Right ventricle myocardium inferior (tissue), 1 donor: ENCODE measurements around the gene CYP4Z1. TPM values are rescaled to one million over a fixed set of nuclear protein-coding genes. Genes with fewer than 3 reads are reported as not detected.
"Not testable (repeated sequence)": the region's sequence is repeated elsewhere in the genome, so short reads cannot be mapped to it uniquely, and the experiment has no call there.

Experiments
- ATAC-seq: fragments of 200-7000 bp; cut with Tn5 transposase; one replicate; pipeline ENCODE4 v1.9.1; 2020; ENCODE audit warnings: mild to moderate bottlenecking, moderate library complexity
- DNase-seq: peaks from one replicate; pipeline ENCODE4 v3.0.0; 2021; ENCODE audit errors: missing footprints
- intact Hi-C: fragments of 100-400 bp; cut with DNase I; formaldehyde crosslinking; loops from one replicate; pipeline ENCODE4 v1.11.0; 2022
- total RNA-seq: library from RNA; stranded (reverse); fragmentation: NEBNext Ultra II Directional; extraction: Animal tissue kit (Norgen Biotek cat#: 25700); gene quantifications from one replicate; pipeline ENCODE4 v1.2.1, GENCODE V29; 2021
- donor health status: DM: no; HTN: yes; CAD: no; lungs with severe emphysema.

Gene CYP4Z1
- total RNA-seq, 1 donor from 2014 or later = 0.97 TPM

DNA sequence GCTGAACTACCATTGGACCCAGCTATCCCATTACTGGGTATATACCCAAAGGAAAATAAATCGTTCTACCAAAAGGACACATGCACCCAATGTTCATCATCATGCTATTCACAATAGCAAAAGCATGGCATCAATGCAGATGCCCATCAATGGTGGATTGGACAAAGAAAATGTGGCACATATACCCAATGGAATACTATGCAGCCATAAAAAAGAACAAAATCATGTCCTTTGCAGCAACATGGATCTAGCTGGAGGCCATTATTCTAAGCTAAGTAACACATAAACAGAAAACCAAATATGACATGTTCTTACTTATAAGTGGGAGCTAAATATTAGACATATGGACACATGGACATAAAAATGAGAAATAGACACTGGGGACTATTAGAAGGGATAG lies 54.0 kb downstream of the CYP4Z1 start:
- intact Hi-C loops, ATAC-seq, DNase-seq: not testable (repeated sequence)

DNA sequence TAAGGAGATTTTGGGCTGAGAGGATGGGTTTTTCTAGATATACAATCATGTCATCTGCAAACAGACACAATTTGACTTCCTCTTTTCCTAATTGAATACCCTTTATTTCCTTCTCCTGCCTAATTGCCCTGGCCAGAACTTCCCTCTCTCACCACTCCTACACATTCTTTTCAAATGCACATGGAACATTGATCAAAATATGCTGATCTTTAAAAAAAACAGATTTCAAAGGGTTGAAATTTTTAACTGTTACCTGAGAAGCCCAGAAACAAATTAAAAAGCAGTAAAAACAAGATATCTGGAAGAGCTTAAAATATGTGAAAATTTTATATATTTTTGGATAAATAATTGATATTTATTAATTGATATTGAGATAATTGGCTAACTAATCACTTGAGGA lies 57.8 kb downstream of the CYP4Z1 start:
- ATAC-seq, intact Hi-C loops, DNase-seq: not testable (repeated sequence)

DNA sequence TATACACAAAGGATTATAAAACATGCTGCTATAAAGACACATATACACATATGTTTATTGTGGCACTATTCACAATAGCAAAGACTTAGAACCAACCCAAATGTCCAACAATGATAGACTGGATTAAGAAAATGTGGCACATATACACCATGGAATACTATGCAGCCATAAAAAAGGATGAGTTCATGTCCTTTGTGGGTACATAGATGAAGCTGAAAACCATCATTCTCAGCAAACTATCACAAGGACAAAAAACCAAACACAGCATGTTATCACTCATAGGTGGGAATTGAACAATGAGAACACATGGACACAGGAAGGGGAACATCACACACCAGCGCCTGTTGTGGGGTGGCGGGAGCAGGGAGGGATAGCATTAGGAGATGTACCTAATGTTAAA lies 60.0 kb downstream of the CYP4Z1 start:
- DNase-seq, intact Hi-C loops, ATAC-seq: not testable (repeated sequence)

DNA sequence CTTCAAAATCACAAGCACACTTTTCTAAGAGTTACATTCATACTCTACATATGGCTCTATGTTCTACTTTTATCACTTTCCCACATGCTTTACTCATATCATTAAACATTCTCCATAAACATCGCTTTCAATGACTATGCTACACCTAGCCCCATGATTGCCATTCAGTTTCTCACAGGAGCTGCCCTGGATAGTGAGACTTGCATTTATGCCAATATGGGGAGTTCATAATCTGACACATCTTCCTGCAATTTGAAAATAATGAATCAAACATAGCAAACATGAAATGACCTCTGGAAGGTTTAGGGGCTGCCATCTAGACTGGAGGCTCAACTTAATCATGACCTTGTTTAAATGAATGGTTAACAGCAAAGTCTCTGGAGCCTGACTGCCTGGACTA lies 61.2 kb downstream of the CYP4Z1 start:
- intact Hi-C loops = no loop called here
- DNase-seq (no peak), ATAC-seq (no peak)

DNA sequence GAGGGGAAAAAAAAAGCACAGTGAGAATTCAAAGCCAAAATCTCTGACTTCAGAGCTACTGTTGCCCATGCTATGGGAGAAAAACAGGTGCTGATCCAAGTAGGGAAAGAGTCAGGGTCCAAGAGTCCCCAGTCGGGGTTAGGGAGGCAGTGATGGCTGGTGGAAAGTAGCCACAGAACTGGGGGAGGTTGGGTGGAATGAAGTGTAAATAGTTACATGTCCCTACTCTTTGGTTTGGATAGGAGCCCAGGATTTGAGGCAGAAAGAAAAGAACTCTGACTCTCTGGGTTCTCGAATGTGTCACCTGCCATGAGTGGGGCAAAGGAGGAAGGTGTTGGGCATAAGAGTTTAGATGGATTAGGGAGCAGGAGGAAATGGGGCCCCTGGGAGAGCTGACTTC lies 61.8 kb downstream of the CYP4Z1 start:
- DNase-seq, ATAC-seq, intact Hi-C loops: not testable (repeated sequence)

DNA sequence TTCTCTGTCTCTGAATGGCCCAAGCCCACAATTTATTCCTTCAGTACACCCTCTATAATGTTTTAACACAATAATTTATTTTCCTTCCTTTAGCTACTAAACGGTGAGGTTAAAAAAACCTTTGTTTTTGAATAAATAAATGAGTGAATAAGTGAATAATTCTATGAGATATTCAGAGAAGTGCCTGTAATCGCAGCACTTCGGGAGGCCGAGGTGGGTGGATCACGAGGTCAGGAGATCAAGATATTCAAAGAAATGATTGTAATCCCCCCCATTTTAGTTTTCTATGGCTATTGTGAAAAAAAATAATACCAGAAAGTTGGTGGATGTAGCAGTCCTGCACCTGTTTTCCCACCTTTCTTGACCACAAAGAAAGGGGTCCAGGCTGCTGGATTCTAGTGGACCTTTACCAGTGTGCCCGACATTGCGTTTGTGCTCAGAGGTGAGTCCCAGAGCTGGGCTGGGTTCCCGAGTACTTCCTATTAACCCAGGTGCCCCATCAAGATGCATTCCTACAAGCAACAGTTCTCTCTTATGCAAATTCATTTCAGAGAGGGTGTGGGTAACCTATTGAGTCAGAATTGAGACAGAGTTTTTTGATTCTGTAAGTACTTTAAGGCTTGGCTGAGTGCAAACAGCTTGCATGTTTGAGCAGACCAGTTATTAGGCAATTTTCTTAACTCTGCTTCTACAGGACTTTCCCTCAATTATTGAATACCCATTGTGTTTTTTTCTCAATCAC lies 62.6 kb downstream of the CYP4Z1 start:
- ATAC-seq, DNase-seq, intact Hi-C loops: not testable (repeated sequence)

DNA sequence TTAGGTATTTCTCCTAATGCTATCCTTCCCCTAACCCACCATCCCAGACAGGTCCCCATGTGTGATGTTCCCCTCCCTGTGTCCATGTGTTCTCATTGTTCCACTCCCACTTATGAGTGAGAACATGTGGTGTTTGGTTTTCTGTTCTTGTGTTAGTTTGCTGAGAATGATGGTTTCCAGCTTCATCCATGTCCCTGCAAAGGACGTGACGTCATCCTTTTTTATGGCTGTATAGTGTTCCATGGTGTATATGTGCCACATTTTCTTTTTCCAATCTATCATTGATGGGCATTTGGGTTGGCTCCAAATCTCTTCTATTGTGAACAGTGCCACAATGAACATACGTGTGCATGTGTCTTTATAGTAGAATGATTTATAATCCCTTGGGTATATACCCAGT lies 65.6 kb downstream of the CYP4Z1 start:
- intact Hi-C loops = not testable (repeated sequence)

DNA sequence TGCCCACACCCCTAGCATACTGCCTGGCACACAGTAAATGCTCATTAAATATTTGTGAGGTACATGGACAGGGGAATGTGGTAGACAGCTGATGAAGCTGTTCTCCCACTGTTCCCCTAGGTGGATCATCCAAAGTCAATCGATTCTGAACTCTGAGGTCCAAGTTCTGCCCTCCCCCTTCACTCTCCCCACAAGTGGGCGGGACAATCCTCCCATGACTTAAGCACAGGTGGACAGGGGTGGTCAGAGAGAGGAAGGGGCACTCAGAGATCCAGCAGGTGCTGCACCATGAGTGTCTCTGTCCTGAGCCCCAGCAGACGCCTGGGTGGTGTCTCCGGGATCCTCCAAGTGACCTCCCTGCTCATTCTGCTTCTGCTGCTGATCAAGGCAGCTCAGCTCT lies 70.2 kb downstream of the CYP4Z1 start, which contains the start of gene CYP4A22:
Gene CYP4A22, plus strand, starts transcription at position 244 of the 400 bp plus-strand sequence. Its CDS starts 45 bp downstream, at position 289.
- intact Hi-C loops = no loop called here
- DNase-seq (no peak), ATAC-seq (no peak)

More for the DNA sequence above, 65.6 kb downstream of the CYP4Z1 start:
- not testable (repeated sequence) for ATAC-seq, DNase-seq

DNA sequence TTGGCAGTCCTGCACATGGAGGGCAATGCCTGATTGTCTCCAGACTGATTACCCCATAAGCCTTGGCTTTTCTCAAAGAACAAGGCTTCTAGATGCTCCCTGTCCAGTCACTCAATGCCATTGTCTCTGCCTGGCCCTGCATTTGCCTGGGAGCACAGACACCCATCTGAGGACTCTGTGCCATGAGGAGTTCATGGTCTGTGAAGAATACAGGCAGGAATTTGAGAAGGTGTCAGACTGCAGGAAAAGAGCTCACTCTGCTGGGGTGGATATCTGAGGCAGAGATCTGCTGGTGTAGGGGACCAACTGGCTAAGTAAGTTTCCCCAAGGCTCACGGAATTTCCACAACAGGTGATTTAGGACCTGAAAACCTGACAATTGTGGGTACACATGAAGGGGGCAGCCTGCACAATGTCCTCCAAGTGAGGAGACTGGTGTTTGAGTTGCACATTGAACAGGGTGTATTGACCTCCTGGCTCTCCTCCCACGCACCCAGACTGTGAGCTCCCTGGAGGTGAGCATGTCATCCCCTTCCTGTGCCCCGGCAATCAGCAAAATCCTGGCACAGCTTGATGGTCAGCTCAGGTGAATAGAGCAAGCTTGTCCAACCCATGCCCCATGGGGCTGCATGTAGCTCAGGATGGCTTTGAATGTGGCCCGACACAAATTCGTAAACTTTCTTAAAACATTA lies 71.0 kb downstream of the CYP4Z1 start:
- DNase-seq (no peak), ATAC-seq (no peak)
- intact Hi-C loops = no loop called here

DNA sequence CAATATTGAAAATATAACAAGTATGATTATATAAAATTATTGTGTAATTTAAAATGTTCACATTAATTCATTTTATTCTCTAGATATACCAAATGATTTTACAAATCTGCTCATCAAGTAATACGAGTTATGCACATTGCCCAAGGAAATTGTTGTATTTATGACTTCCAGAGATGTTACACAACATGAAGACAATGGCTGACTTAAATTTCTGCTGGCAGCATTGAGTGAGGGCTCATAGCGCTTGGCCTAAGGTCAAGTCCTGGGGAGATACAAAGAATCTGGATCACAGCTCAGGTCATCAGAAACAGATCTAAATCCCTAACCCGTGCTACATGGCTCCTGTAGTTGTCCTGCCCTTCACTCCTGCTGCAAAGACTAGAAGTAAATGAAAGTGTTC lies 73.3 kb downstream of the CYP4Z1 start:
- ATAC-seq, intact Hi-C loops, DNase-seq: not testable (repeated sequence)

DNA sequence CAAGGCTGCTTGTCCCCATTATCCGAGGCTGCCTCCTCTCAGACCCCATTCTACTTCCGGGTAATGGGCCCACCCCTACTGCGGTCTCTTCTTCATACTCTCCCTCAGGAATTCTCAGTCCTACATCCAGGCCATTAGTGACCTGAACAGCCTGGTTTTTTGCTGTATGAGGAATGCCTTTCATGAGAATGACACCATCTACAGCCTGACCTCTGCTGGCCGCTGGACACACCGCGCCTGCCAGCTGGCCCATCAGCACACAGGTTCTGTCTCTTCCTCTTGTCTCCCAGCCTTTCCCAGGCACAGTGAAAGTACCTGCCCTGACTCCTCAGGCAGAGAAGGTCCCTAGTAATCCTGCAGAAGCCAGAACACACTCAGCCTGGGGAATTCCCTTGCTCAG lies 76.6 kb downstream of the CYP4Z1 start:
- DNase-seq, ATAC-seq, intact Hi-C loops: not testable (repeated sequence)

DNA sequence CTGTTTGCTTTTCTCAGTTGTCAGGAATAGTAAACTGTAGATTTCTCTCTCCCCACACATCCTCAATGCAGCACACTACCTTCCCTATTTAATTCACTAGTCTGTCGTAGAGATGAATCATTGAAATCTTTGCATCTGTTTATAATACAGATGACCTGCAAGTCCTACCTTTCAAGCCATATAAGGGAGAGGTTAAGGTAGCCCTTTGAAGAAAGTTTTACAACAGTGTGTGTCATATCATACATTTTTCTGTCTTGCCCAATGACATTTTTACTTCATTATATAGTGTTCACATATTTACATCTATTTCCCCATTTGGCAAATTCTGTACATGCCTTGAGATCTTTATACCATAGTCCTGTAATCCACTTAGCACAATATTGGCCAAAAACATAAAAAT lies 79.5 kb downstream of the CYP4Z1 start:
- DNase-seq, ATAC-seq, intact Hi-C loops: not testable (repeated sequence)

DNA sequence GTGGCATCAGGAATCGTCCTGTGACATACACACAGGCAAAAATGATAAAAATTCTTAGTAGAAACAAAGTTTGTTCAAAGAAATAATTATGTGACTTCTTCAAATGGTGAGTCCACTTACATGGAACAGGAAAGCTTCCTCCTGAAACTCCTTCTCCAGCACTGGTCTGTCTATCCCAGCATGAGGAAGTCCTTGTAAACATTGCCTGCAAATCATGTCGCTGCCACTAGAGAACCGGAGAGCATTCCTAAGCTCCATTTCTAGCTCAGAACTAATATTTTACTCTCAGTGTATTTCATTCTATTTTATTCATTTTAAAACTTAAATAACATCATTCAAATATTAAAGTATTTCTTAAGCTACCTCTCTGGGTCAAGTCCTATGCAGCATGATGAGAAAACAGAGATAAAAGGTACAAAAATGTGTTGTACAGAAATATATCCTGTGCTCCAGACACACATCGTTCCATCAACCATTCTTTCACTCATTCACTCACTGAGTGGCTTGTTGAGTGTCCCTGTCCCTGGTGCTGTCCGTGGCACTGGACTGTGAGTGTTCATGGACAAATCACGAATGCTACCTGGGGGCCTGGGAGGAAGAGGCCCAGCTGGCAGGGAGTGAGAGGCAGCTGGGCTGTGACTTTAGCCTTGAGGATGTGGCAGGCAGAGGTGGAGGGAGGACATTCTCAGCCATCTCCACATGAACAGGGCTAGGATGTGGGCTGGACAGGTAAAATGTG lies 80.2 kb downstream of the CYP4Z1 start:
- intact Hi-C loops = no loop called here
- no peak for DNase-seq
- ATAC-seq = no peak

DNA sequence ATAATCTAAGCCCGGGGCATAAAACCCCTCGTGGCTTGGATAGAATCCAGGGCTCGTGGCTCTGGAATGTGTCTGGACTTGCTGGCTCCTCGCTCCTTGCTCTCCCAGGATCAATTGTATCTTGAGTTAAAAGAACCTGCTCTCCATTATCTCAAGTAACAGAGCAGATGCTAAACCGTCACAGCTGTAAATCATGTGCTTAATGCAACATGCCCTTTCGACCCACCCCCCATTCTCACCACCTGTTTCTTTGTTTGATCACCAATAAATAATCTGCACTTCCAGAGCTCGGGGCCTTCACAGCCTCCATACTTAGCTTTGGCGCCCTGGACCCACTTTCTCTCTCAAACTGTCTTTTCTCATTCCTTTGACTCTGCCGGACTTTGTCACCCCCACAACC lies 82.1 kb downstream of the CYP4Z1 start:
- intact Hi-C loops, ATAC-seq, DNase-seq: not testable (repeated sequence)

DNA sequence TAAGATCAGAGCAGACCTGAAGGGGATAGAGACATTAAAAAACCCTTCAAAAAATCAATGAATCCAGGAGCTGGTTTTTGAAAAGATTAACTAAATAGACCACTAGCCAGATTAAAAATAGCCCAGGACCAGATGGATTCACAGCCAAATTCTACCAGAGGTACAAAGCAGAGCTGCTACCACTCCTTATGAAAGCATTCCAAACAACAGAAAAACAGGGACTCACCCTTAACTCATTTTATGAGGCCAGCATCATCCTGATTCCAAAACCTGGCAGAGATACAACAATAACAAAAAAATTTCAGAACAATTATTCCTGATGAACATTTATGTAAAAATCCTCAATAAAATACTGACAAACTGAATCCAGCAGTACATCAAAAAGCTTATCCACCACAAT lies 89.4 kb downstream of the CYP4Z1 start:
- DNase-seq, intact Hi-C loops, ATAC-seq: not testable (repeated sequence)

DNA sequence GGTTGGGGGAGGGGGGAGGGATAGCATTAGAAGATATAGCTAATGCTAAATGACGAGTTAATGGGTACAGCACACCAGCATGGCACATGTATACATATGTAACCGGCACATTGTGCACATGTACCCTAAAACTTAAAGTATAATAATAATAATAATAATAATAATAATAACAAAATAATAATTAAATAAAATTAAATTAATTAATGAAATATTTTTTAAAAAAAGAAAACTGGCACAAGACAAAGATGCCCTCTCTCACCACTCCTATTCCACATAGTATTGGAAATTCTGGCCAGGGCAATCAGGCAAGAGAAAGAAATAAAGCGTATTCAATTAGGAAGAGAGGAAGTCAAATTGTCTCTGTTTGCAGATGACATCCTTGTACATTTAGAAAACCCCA lies 90.9 kb downstream of the CYP4Z1 start:
- intact Hi-C loops, DNase-seq, ATAC-seq: not testable (repeated sequence)

DNA sequence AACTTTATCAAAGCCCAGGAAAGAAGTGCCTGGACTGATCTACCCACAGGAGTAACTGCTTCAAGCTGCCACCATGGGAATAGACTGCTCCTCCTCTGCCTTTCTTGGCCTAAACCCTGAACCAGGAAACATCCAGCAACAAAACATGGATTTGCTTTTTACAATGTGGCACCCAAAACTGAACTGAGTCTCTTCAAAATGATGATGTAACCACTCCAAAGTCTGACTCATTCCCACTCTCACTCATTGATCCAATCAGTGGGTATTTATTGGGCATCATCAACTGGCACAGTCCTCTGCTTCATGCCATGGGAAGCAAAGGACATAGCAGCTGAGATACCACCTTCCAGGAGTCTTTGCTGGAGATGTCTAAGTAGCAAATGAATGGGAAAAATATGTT lies 93.7 kb downstream of the CYP4Z1 start:
- DNase-seq = no peak
- intact Hi-C loops = no loop called here
- no peak for ATAC-seq

DNA sequence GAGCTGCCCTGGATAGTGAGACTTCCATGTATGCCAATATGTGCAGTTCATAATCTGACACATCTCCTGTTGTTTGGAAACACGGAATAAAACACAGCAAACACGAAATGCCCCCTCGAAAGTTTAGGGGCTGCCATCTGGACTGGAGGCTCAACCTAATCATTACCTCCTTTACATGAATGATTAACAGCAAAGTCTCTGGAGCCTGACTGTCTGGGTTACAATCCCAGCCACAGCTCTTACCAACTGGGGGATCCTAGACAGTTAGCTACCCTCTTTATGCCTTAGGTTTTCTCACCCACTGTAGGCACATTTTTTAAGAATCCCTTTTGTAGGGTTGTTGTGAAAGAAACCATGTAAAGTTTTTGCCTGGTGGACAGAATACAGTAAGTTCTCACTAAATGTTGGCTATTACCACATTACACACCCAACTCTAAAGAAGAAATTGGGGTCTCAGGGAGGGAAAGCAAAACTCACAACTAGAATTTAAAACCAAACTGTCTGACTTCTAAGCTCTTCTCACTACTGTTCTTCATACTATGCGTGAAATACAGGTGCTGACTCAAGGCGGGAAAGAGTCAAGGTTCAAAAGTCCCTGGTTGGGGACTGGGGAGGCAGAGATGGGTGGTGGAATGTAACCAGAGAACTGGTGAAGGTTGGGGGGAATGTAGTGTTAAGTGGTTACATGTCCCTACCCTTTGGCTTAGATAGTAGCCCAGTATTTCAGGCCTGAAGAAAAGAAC lies 94.4 kb downstream of the CYP4Z1 start:
- no peak for DNase-seq
- ATAC-seq = no peak
- intact Hi-C loops = no loop called here

DNA sequence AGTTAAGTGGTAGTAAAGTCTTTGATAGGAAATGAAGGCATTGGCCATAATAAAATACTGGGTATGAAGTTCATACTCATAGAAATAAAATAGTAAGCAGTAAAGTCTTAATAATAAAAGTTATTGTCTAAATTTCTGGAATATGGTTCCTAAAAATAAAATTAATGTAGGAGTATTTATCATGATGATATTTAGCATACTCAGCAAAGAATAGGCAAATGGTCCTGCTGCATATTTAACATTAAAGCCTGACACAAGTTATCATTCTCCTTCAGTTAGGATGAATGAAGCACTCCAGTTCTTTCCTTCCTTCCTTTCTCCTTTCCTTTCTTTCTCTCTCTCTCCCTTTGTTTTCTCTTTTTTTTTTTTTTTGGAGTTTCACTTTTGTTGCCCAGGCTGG lies 97.5 kb downstream of the CYP4Z1 start:
- ATAC-seq = no peak
- DNase-seq = no peak
- intact Hi-C loops = no loop called here
